Measurements from ENCODE around the gene SLC2A10.
"Not testable (repeated sequence)": the region's sequence is repeated elsewhere in the genome, so short reads cannot be mapped to it uniquely, and the experiment has no call there.

The SLC2A10 gene

GRCh38 chr20:46673394-46674252 is 35.8 kb upstream of the SLC2A10 start:
- Histone ChIP-seq H3K27me3 (no peaks in the 10 kb centered on the region), H3K4me1 (no peaks in the 10 kb centered on the region), H3K36me3 (no peaks in the 10 kb centered on the region), H3K9me3 (no peaks in the 10 kb centered on the region), H3K4me3 (ENCODE audit: low read depth, low read length) (no peak overlapping the region)
- DNase-seq = no peak
- TF ChIP-seq, protein P1, sequence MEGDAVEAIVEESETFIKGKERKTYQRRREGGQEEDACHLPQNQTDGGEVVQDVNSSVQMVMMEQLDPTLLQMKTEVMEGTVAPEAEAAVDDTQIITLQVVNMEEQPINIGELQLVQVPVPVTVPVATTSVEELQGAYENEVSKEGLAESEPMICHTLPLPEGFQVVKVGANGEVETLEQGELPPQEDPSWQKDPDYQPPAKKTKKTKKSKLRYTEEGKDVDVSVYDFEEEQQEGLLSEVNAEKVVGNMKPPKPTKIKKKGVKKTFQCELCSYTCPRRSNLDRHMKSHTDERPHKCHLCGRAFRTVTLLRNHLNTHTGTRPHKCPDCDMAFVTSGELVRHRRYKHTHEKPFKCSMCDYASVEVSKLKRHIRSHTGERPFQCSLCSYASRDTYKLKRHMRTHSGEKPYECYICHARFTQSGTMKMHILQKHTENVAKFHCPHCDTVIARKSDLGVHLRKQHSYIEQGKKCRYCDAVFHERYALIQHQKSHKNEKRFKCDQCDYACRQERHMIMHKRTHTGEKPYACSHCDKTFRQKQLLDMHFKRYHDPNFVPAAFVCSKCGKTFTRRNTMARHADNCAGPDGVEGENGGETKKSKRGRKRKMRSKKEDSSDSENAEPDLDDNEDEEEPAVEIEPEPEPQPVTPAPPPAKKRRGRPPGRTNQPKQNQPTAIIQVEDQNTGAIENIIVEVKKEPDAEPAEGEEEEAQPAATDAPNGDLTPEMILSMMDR (IDR thresholded peaks at IDR 0.05; ENCODE audit: low read depth, low read length) = no peak

GRCh38 chr20:46674253-46675083 is 35.0 kb upstream of the SLC2A10 start:
- TF ChIP-seq, protein P1 (IDR thresholded peaks at IDR 0.05; ENCODE audit: low read depth, low read length) = no peak
- no peak overlapping the region for H3K4me3 ChIP-seq (ENCODE audit: low read depth, low read length)
- no peaks in the 10 kb centered on the region for H3K27me3 ChIP-seq
- DNase-seq = no peak
- H3K4me1 ChIP-seq = no peaks in the 10 kb centered on the region
- H3K36me3 ChIP-seq = no peaks in the 10 kb centered on the region
- H3K9me3 ChIP-seq = no peaks in the 10 kb centered on the region

- H3K4me1 ChIP-seq; H3K4me3 ChIP-seq (ENCODE audit: low read depth, low read length); H3K27me3 ChIP-seq: not testable (repeated sequence)
Measured at GRCh38 chr20:46676649-46677316, 32.7 kb upstream of the SLC2A10 start.

GRCh38 chr20:46677608-46678007 is 31.8 kb upstream of the SLC2A10 start:
- TF ChIP-seq, protein P1 (IDR thresholded peaks at IDR 0.05; ENCODE audit: low read depth, low read length) = no peak
- Histone ChIP-seq H3K4me3 (ENCODE audit: low read depth, low read length) (no peak overlapping the region), H3K4me1 (no peaks in the 10 kb centered on the region), H3K36me3 (no peaks in the 10 kb centered on the region), H3K9me3 (no peaks in the 10 kb centered on the region), H3K27me3 (no peaks in the 10 kb centered on the region)
- no peak for DNase-seq

More at GRCh38 chr20:46676649-46677316, 32.7 kb upstream of the SLC2A10 start:
- H3K36me3 ChIP-seq, H3K9me3 ChIP-seq, DNase-seq: not testable (repeated sequence)

DNA sequence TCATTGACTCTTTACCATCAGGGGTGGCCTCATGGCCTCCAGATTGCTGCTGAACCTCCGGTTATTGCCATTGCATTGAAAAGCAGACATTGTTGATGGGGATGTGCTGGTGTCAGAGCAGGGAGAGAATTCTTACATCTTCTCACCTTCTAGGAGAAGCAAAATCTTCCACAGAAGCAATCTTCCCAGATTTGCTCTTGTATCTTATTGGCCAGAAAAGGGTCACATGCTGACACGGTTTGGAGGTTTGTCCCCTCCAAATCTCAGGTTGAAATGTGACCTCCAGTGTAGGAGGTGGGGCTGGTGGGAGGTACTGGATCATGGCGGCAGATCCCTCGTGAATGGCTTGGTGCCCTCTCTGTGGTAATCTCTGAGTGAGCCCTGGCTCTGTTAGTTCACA is 30.9 kb upstream of the SLC2A10 start:
- no peak overlapping the region for H3K4me3 ChIP-seq (ENCODE audit: low read depth, low read length)
- no peaks in the 10 kb centered on the region for H3K9me3 ChIP-seq
- H3K36me3 ChIP-seq = no peaks in the 10 kb centered on the region
- H3K4me1 ChIP-seq = no peaks in the 10 kb centered on the region
- H3K27me3 ChIP-seq = no peaks in the 10 kb centered on the region
- no peak for DNase-seq
- TF ChIP-seq, protein P1 (IDR thresholded peaks at IDR 0.05; ENCODE audit: low read depth, low read length) = no peak

DNA sequence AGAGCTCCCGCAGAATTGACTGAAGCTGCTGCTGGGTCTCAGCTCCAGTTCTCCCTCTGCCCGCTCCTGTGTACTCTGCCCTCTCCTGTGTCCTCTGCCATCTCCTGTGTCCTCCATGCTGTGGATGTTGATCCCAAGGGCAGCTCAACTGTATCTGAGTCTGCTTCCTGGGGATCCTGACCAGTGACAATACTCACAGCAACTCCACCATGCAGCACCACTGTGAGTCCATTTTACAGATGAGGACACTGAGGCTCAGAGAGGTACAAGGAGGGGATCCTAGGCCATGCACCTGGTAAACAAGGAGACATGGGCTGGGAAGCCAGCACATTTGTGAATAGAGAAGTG is 28.8 kb upstream of the SLC2A10 start:
- TF ChIP-seq, protein P1 (IDR thresholded peaks at IDR 0.05; ENCODE audit: low read depth, low read length) = no peak
- peaks cover 6% of the 10 kb centered on the region for H3K36me3 ChIP-seq

More for the DNA sequence above, 28.8 kb upstream of the SLC2A10 start:
- no peaks in the 10 kb centered on the region for H3K4me1 ChIP-seq
- no peak overlapping the region for H3K4me3 ChIP-seq (ENCODE audit: low read depth, low read length)
- no peaks in the 10 kb centered on the region for H3K9me3 ChIP-seq
- no peak for DNase-seq
- no peaks in the 10 kb centered on the region for H3K27me3 ChIP-seq

Data from BE2C (cell line).